Esophagus squamous epithelium (tissue), 4 donors: ENCODE data around the gene LDLRAD4.

Experiments
- POLR2A ChIP-seq, 4 donors: fragments of 450-650 bp; IDR thresholded peaks; one replicate each; pipeline ENCODE4 v1.6.1; 2017; ENCODE audit warnings: antibody characterized with exemption in 4 of 4, mild to moderate bottlenecking in 4 of 4, moderate library complexity in 3 of 4
- TF ChIP-seq, protein P1 (sequence below), 6 experiments: fragments of 450-650 bp in 4 of 6; fragments of 200-600 bp in 2 of 6; sonication (generic) in 2 of 6; IDR thresholded peaks; one replicate each; pipeline ENCODE4 v1.5.1; 2016 to 2019; ENCODE audit warnings: antibody characterized with exemption in 6 of 6, mild to moderate bottlenecking in 4 of 6, moderate library complexity in 4 of 6

DNA sequence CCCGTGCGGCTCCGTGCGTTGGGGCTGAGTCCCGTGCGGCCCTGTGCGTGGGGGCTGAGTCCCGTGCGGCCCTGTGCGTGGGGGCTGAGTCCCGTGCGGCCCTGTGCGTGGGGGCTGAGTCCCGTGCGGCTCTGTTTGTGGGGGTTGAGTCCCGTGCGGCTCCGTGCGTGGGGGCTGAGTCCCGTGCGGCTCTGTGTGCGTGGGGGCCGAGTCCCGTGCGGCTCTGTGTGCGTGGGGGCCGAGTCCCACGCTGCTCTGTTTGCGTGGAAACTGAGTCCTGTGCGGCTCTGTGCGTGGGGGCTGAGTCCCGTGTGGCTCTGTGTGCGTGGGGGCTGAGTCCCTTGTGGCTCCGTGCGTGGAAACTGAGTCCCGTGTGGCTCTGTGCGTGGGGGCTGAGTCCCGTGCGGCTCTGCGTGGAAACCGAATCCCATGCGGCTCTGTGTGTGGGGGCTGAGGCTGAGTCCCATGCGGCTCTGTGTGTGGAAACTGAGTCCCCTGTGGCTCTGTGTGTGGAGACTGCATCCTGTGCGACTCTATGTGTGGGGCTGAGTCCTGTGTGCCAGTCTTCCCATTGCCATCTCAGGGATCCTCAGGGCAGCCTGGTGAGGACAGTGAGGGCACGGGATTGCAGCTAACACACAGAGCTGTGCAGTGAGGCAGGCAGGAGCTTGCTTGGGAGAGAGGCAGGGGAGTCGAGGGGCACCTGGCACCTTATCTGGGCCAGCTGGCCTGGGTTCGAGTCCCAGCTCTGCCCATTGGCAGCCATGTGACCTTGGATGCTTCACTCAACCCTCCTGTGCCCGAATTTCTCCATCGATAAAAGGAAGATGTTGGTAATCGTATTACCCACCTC, 44.5 kb downstream of the LDLRAD4 start:
- TF ChIP-seq POLR2A (IDR thresholded peaks at IDR 0.05) = no peak
- TF ChIP-seq, protein P1, sequence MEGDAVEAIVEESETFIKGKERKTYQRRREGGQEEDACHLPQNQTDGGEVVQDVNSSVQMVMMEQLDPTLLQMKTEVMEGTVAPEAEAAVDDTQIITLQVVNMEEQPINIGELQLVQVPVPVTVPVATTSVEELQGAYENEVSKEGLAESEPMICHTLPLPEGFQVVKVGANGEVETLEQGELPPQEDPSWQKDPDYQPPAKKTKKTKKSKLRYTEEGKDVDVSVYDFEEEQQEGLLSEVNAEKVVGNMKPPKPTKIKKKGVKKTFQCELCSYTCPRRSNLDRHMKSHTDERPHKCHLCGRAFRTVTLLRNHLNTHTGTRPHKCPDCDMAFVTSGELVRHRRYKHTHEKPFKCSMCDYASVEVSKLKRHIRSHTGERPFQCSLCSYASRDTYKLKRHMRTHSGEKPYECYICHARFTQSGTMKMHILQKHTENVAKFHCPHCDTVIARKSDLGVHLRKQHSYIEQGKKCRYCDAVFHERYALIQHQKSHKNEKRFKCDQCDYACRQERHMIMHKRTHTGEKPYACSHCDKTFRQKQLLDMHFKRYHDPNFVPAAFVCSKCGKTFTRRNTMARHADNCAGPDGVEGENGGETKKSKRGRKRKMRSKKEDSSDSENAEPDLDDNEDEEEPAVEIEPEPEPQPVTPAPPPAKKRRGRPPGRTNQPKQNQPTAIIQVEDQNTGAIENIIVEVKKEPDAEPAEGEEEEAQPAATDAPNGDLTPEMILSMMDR (IDR thresholded peaks at IDR 0.05) = no peak
